CD4-positive, alpha-beta T cell (primary cell): ENCODE results near the gene ITGAE. TPM values are rescaled to one million over a fixed set of nuclear protein-coding genes. Genes with fewer than 3 reads are reported as not detected.

Experiments used
- ATAC-seq: fragments of 200-7000 bp; cut with Tn5 transposase; one replicate; pipeline ENCODE4 v1.10.0; 2022; ENCODE audit warnings: mild to moderate bottlenecking; ENCODE audit not compliant: poor library complexity
- CTCF ChIA-PET: fragments of 350-600 bp; sonication (Branson Sonifier 250); formaldehyde crosslinking; loops from one replicate; lab custom pipeline; 2021; ENCODE audit warnings: antibody characterized with exemption, inconsistent platforms; lab: Charles Lee
- POLR2A ChIA-PET: fragments of 350-600 bp; sonication (Branson Sonifier 250); formaldehyde crosslinking; loops from one replicate; lab custom pipeline; 2021; ENCODE audit warnings: antibody characterized with exemption, inconsistent platforms; lab: Charles Lee
- DNase-seq, 14 experiments: peaks; one replicate each; pipeline ENCODE4 v3.0.0-alpha.2; 2013 to 2020; ENCODE audit warnings: mixed read lengths in 2 of 14
- H3K27ac ChIP-seq, 2 donors: one replicate each; pipeline versions ENCODE4 v1.5.1 to v1.7.0; 2013; ENCODE audit warnings: low read length in 2 of 2, low read depth in 1 of 2, mild to moderate bottlenecking in 1 of 2
- H3K27me3 ChIP-seq, 2 experiments: 1 replicate in 1 of 2; 2 replicates in 1 of 2; pipeline versions ENCODE4 v1.6.1 to v1.7.0; 2013; ENCODE audit warnings: low read length in 2 of 2, control low read depth in 1 of 2, mild to moderate bottlenecking in 1 of 2, moderate library complexity in 1 of 2; ENCODE audit not compliant: insufficient read depth in 2 of 2, control insufficient read depth in 1 of 2
- H3K36me3 ChIP-seq: one replicate; pipeline ENCODE4 v1.6.1; 2013; ENCODE audit warnings: low read length, control low read depth; ENCODE audit not compliant: insufficient read depth
- H3K4me1 ChIP-seq: one replicate; pipeline ENCODE4 v1.6.1; 2013; ENCODE audit warnings: low read length, control low read depth; ENCODE audit not compliant: insufficient read depth
- H3K4me3 ChIP-seq: one replicate; pipeline ENCODE4 v1.5.1; 2013; ENCODE audit warnings: mild to moderate bottlenecking, low read length, moderate library complexity
- H3K9me3 ChIP-seq, 2 experiments: 1 replicate in 1 of 2; 2 replicates in 1 of 2; pipeline versions ENCODE4 v1.6.1 to v1.7.0; 2013; ENCODE audit warnings: low read length in 2 of 2, mild to moderate bottlenecking in 2 of 2, control low read depth in 1 of 2, moderate library complexity in 1 of 2; ENCODE audit not compliant: control insufficient read depth in 1 of 2, insufficient read depth in 1 of 2
- H3K27ac Mint-ChIP-seq: one replicate; pipeline ENCODE4 v1.8.0; 2020; ENCODE audit warnings: mixed read lengths
- H3K27me3 Mint-ChIP-seq: one replicate; pipeline ENCODE4 v1.8.0; 2021; ENCODE audit warnings: mixed read lengths
- H3K36me3 Mint-ChIP-seq: one replicate; pipeline ENCODE4 v1.8.0; 2021; ENCODE audit warnings: low read depth, mixed read lengths
- H3K4me1 Mint-ChIP-seq: one replicate; pipeline ENCODE4 v1.8.0; 2021; ENCODE audit warnings: low read depth, mixed read lengths
- H3K4me3 Mint-ChIP-seq: one replicate; pipeline ENCODE4 v1.8.0; 2020; ENCODE audit warnings: mild to moderate bottlenecking, mixed read lengths
- H3K9me3 Mint-ChIP-seq: one replicate; pipeline ENCODE4 v1.8.0; 2020; ENCODE audit warnings: mixed read lengths
- intact Hi-C, 2 experiments: fragments of 100-400 bp; cut with DNase I in 1 of 2; cut with micrococcal nuclease in 1 of 2; formaldehyde crosslinking; loops; one replicate each; pipeline versions ENCODE4 v1.15.1 to v1.9.0; 2023 to 2025; cut with DNase I, micrococcal nuclease
- total RNA-seq, 174 experiments: library from RNA in 2 of 174; stranded (reverse) in 2 of 174; gene quantifications; one replicate each; pipeline ENCODE4 v1.2.3 and lab custom pipeline; 2021 to 2026
- TF ChIP-seq, protein P1 (sequence below): fragments of 200-600 bp; IDR thresholded peaks from one replicate; pipeline ENCODE4 v1.8.0; 2022; ENCODE audit warnings: antibody characterized with exemption, mild to moderate bottlenecking

Gene ITGAE
- total RNA-seq, 2 experiments from 2014 or later: 15.8 to 18.3 TPM

DNA sequence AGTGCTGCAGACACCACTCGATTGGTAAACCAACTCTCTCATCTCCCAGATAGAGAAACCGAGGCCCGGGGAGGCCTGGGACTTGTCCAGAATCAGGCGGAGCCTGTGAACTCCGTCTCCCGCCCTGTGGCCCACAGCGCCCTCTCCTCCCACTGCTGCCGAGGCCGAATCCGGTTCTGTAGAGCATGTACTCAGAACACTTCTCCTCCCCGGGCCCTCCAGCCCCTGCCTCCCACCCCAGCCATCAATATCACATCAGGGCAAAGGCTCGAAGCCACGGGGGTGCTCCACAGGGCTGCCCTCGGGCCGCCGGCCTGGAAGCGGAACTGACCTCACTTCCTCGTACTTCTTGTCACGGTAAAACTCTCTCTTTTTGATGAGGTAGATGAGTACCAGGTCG, 119.4 kb downstream of the ITGAE start:
- Mint-ChIP-seq H3K4me1 (peaks cover 7% of the 10 kb centered on the region), H3K36me3 (peaks cover 14% of the 10 kb centered on the region), H3K4me3 (no peak overlapping the region), H3K27ac (no peak overlapping the region), H3K27me3 (no peaks in the 10 kb centered on the region), H3K9me3 (no peaks in the 10 kb centered on the region)
- peaks cover 22% of the 10 kb centered on the region for H3K36me3 ChIP-seq
- H3K27ac ChIP-seq: no peak overlapping the region
- TF ChIP-seq, protein P1, sequence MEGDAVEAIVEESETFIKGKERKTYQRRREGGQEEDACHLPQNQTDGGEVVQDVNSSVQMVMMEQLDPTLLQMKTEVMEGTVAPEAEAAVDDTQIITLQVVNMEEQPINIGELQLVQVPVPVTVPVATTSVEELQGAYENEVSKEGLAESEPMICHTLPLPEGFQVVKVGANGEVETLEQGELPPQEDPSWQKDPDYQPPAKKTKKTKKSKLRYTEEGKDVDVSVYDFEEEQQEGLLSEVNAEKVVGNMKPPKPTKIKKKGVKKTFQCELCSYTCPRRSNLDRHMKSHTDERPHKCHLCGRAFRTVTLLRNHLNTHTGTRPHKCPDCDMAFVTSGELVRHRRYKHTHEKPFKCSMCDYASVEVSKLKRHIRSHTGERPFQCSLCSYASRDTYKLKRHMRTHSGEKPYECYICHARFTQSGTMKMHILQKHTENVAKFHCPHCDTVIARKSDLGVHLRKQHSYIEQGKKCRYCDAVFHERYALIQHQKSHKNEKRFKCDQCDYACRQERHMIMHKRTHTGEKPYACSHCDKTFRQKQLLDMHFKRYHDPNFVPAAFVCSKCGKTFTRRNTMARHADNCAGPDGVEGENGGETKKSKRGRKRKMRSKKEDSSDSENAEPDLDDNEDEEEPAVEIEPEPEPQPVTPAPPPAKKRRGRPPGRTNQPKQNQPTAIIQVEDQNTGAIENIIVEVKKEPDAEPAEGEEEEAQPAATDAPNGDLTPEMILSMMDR: no peak
- H3K4me1 ChIP-seq: peaks cover 16% of the 10 kb centered on the region
- intact Hi-C loops: loop anchor here in 1 of 2 experiments (5.0 kb wide), 1 partner anchor 41 kb away; the partner anchor contains the start of gene HASPIN
- DNase-seq (no peak), ATAC-seq (no peak)
- ChIA-PET CTCF (interaction anchor here (1.3 kb wide), 1 partner anchor 46 kb away, joined by 4 read pairs; no protein-coding TSS in a partner anchor), POLR2A (no interaction called here)
- no peaks in the 10 kb centered on the region for H3K9me3 ChIP-seq
- no peak overlapping the region for H3K4me3 ChIP-seq
- no peaks in the 10 kb centered on the region for H3K27me3 ChIP-seq

- Mint-ChIP-seq H3K27me3 (no peaks in the 10 kb centered on the region), H3K27ac (no peak overlapping the region), H3K4me1 (peaks cover 7% of the 10 kb centered on the region), H3K36me3 (peaks cover 14% of the 10 kb centered on the region), H3K4me3 (no peak overlapping the region), H3K9me3 (no peaks in the 10 kb centered on the region)
- no peak overlapping the region for H3K4me3 ChIP-seq
- TF ChIP-seq, protein P1: no peak
- intact Hi-C loops: loop anchor here in 1 of 2 experiments (5.0 kb wide), 1 partner anchor 41 kb away; the partner anchor contains the start of gene HASPIN
- no peak overlapping the region for H3K27ac ChIP-seq
- peaks cover 22% of the 10 kb centered on the region for H3K36me3 ChIP-seq
- no peak for ATAC-seq
- H3K27me3 ChIP-seq: no peaks in the 10 kb centered on the region
- no peak for DNase-seq
- no peaks in the 10 kb centered on the region for H3K9me3 ChIP-seq
- peaks cover 16% of the 10 kb centered on the region for H3K4me1 ChIP-seq
- ChIA-PET CTCF (no interaction called here), POLR2A (no interaction called here)
Observed at GRCh38 chr17:3681057-3681456, 119.9 kb downstream of the ITGAE start.

GRCh38 chr17:3679531-3680126, 121.4 kb downstream of the ITGAE start:
- H3K27ac Mint-ChIP-seq: no peak overlapping the region
- Histone ChIP-seq H3K27ac (no peak overlapping the region), H3K4me1 (peaks cover 16% of the 10 kb centered on the region), H3K4me3 (no peak overlapping the region), H3K36me3 (peaks cover 18% of the 10 kb centered on the region), H3K27me3 (no peaks in the 10 kb centered on the region), H3K9me3 (no peaks in the 10 kb centered on the region)
- TF ChIP-seq, protein P1: no peak
- H3K9me3 Mint-ChIP-seq: no peaks in the 10 kb centered on the region
- ATAC-seq: no peak
- CTCF ChIA-PET: no interaction called here
- H3K27me3 Mint-ChIP-seq: no peaks in the 10 kb centered on the region
- no peak overlapping the region for H3K4me3 Mint-ChIP-seq
- peaks cover 14% of the 10 kb centered on the region for H3K36me3 Mint-ChIP-seq
- DNase-seq: peak in 1 of 14 experiments; percentile 17
- peaks cover 7% of the 10 kb centered on the region for H3K4me1 Mint-ChIP-seq
- intact Hi-C loops: loop anchor here in 1 of 2 experiments (5.0 kb wide), 1 partner anchor 43 kb away; the partner anchor contains the start of gene HASPIN
- POLR2A ChIA-PET: interaction anchor here (0.6 kb wide), 1 partner anchor 254 kb away, joined by 3 read pairs; no protein-coding TSS in a partner anchor
